ENCODE data around the gene CPNE2. TPM values are rescaled to one million over a fixed set of nuclear protein-coding genes. Genes with fewer than 3 reads are reported as not detected.
"Not testable (repeated sequence)": the region's sequence is repeated elsewhere in the genome, so short reads cannot be mapped to it uniquely, and the experiment has no call there.

The CPNE2 gene
- total RNA-seq, 1 experiment from 2014 or later = 5.1 TPM

DNA sequence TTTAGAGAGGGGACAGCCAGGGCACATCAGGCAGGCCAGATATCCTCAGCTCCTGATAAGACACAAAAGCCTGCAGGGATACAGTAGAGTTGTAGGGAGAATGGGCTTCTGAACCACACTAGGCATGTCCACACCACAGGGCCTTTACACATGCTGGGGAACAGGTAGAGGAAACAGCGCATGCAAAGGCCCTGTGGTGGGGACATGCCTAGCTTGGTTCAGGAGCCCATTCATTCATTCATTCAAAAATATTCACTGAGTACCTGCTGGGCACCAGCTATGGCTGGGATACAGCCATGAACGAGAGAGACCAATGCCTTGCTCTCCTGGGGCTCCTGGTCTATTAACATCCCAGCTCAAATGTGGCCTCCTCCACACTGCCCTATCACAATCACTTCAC, 4.4 kb downstream of the CPNE2 start:
- no peaks in the 10 kb centered on the region for H3K79me2 ChIP-seq (ENCODE audit: low read length)
- H3K9me3 ChIP-seq (ENCODE audit: low read length) = no peaks in the 10 kb centered on the region
- H3K9me2 ChIP-seq (replicated peaks; ENCODE audit: insufficient read depth, low read length) = no peaks in the 10 kb centered on the region
- no peak overlapping the region for H3K4me3 ChIP-seq (ENCODE audit: low read length)
- no peaks in the 10 kb centered on the region for H3K27me3 ChIP-seq (ENCODE audit: low read length)
- peaks cover 25% of the 10 kb centered on the region for H3K4me1 ChIP-seq (ENCODE audit: low read length)
- no peak overlapping the region for H3K27ac ChIP-seq (ENCODE audit: low read length)
- no peak overlapping the region for H3K4me2 ChIP-seq (ENCODE audit: low read depth, low read length, poor library complexity, severe bottlenecking)
- H4K20me1 ChIP-seq (ENCODE audit: insufficient read depth, low read depth, low read length) = peaks cover 3% of the 10 kb centered on the region; the same call in 1 of the 2 replicates
- no peak overlapping the region for H3K9ac ChIP-seq (ENCODE audit: low read length)
- no peak overlapping the region for H2AFZ ChIP-seq (ENCODE audit: low read length)
- no peaks in the 10 kb centered on the region for H3K36me3 ChIP-seq (ENCODE audit: insufficient read depth, low read length)
- no peak for DNase-seq

DNA sequence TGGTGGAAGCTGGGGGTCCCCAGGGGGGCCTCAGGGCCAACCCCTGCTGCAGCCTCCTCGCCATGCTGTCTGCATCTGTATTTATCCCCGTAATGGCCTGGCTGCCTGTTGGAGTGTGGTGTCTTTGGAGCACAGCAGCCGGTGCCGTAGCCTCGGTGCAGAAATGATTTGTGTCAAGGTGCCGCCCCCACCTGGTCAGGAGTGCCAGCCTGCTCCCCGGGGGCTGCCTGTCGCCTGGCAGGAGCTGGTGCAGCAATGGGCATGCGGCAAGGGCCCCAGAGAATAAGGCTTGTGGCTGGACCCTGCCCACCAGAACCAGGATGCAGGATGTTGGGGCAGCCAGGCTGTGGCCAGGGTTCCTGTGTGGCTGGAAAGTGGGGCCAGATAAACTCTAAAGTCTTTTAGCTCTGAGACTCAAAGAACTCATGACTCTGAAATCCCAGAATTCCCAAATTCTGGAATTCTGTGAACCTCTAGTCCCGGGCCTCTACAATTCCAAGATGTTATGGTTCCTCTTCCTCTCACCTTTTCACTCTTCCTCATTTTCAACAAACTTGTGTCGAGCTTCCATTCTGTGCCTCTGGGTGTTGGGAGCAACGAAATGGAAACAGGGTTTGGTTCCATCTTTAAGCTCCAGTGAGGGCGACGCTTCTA, 5.9 kb downstream of the CPNE2 start:
- peaks cover 17% of the 10 kb centered on the region for H3K4me1 ChIP-seq (ENCODE audit: low read length)
- no peak overlapping the region for H3K4me3 ChIP-seq (ENCODE audit: low read length)
- H3K79me2 ChIP-seq (ENCODE audit: low read length) = no peaks in the 10 kb centered on the region
- no peak overlapping the region for H3K9ac ChIP-seq (ENCODE audit: low read length)
- H4K20me1 ChIP-seq (ENCODE audit: insufficient read depth, low read depth, low read length) = peaks cover 3% of the 10 kb centered on the region; the same call in 1 of the 2 replicates
- no peaks in the 10 kb centered on the region for H3K9me3 ChIP-seq (ENCODE audit: low read length)
- H2AFZ ChIP-seq (ENCODE audit: low read length) = no peak overlapping the region
- no peaks in the 10 kb centered on the region for H3K27me3 ChIP-seq (ENCODE audit: low read length)
- H3K27ac ChIP-seq (ENCODE audit: low read length) = no peak overlapping the region
- DNase-seq = no peak
- no peaks in the 10 kb centered on the region for H3K36me3 ChIP-seq (ENCODE audit: insufficient read depth, low read length)
- no peaks in the 10 kb centered on the region for H3K9me2 ChIP-seq (replicated peaks; ENCODE audit: insufficient read depth, low read length)
- peak overlapping the region; percentile 13 for H3K4me2 ChIP-seq (ENCODE audit: low read depth, low read length, poor library complexity, severe bottlenecking)

DNA sequence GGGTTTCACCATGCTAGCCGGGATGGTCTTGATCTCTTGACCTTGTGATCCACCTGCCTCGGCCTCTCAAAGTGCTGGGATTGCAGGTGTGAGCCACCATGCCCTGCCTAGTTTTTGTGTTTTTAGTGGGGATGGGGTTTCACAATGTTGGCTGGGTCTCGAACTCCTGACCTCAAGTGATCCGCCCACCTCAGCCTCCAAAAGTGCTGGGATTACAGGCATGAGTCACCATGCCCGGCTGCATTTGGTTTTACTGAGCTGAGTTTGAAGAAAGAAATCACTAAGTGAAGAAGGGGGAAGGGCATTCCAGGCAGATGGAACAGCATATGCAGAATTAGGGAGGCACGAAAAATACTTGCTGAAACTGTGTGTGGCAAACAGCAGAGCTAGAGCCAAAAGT, 7.6 kb downstream of the CPNE2 start:
- not testable (repeated sequence) for H3K79me2 ChIP-seq (ENCODE audit: low read length); H3K4me2 ChIP-seq (ENCODE audit: low read depth, low read length, poor library complexity, severe bottlenecking); H3K27me3 ChIP-seq (ENCODE audit: low read length); H3K9me2 ChIP-seq (replicated peaks; ENCODE audit: insufficient read depth, low read length); H3K36me3 ChIP-seq (ENCODE audit: insufficient read depth, low read length); DNase-seq; H3K9ac ChIP-seq (ENCODE audit: low read length); H3K27ac ChIP-seq (ENCODE audit: low read length); H3K9me3 ChIP-seq (ENCODE audit: low read length); H2AFZ ChIP-seq (ENCODE audit: low read length); H3K4me3 ChIP-seq (ENCODE audit: low read length); H4K20me1 ChIP-seq (ENCODE audit: insufficient read depth, low read depth, low read length)
- H3K4me1 ChIP-seq (ENCODE audit: low read length) = peaks cover 15% of the 10 kb centered on the region

GRCh38 chr16:57100445-57100844, 8.1 kb downstream of the CPNE2 start:
- Histone ChIP-seq H3K27me3 (ENCODE audit: low read length) (no peaks in the 10 kb centered on the region), H3K9ac (ENCODE audit: low read length) (no peak overlapping the region), H2AFZ (ENCODE audit: low read length) (no peak overlapping the region), H3K27ac (ENCODE audit: low read length) (no peak overlapping the region), H3K4me3 (ENCODE audit: low read length) (no peak overlapping the region), H3K79me2 (ENCODE audit: low read length) (no peaks in the 10 kb centered on the region), H3K9me3 (ENCODE audit: low read length) (no peaks in the 10 kb centered on the region), H3K36me3 (ENCODE audit: insufficient read depth, low read length) (no peaks in the 10 kb centered on the region), H3K4me2 (ENCODE audit: low read depth, low read length, poor library complexity, severe bottlenecking) (no peak overlapping the region), H3K4me1 (ENCODE audit: low read length) (peaks cover 15% of the 10 kb centered on the region), H3K9me2 (replicated peaks; ENCODE audit: insufficient read depth, low read length) (no peaks in the 10 kb centered on the region), H4K20me1 (ENCODE audit: insufficient read depth, low read depth, low read length) (no peaks in the 10 kb centered on the region)
- DNase-seq = no peak

DNA sequence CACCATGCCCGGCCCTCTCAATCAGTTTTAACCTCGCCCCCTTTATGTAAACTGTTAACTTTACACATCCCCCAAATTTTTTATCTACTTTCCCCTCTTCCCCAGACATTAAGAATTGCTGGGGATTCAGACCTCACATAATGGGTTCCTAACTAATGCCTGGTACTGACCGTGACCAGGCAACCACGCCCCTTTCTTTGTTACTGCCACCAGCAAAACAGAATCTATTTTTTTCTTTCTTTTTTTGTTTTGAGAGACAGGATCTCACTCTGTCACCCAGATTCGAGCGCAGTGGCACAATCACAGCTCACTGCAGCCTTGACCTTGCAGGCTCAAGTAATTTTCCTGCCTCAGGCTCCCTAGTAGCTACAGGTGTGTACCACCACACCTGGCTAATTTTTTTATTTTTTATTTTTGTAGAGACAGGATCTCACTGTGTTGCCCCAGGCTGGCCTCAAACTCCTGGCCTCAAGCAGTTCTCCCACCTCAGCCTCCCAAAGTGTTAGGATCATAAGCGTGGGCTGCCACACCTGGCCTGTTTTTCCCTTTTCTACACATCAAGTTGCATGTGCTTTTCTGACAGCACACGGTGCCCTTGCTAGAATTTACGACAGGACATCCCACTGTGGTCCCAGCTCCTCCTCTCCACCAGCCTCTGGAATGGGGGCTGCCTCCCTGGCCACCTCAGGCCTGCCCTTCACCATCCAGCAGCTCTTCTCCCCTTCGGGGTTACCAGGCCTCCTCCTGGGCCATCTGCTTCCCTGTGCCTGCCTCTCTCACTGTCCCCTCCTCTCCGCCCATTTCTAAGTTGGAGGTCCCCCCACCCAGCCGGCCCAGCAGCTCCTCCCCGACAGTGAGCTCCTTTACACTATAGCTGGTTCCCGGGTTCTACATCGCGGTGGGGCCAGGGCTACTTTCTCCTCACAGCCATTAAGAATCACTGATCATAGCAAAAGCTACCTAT, 10.8 kb downstream of the CPNE2 start:
- no peak for DNase-seq
- Histone ChIP-seq H3K27me3 (ENCODE audit: low read length) (no peaks in the 10 kb centered on the region), H3K9me2 (replicated peaks; ENCODE audit: insufficient read depth, low read length) (no peaks in the 10 kb centered on the region), H3K4me2 (ENCODE audit: low read depth, low read length, poor library complexity, severe bottlenecking) (no peak overlapping the region), H3K36me3 (ENCODE audit: insufficient read depth, low read length) (no peaks in the 10 kb centered on the region), H3K79me2 (ENCODE audit: low read length) (no peaks in the 10 kb centered on the region), H3K4me3 (ENCODE audit: low read length) (no peak overlapping the region), H3K9me3 (ENCODE audit: low read length) (no peaks in the 10 kb centered on the region), H3K4me1 (ENCODE audit: low read length) (peaks cover 12% of the 10 kb centered on the region), H4K20me1 (ENCODE audit: insufficient read depth, low read depth, low read length) (no peaks in the 10 kb centered on the region), H3K27ac (ENCODE audit: low read length) (no peak overlapping the region), H3K9ac (ENCODE audit: low read length) (no peak overlapping the region), H2AFZ (ENCODE audit: low read length) (no peak overlapping the region)

DNA sequence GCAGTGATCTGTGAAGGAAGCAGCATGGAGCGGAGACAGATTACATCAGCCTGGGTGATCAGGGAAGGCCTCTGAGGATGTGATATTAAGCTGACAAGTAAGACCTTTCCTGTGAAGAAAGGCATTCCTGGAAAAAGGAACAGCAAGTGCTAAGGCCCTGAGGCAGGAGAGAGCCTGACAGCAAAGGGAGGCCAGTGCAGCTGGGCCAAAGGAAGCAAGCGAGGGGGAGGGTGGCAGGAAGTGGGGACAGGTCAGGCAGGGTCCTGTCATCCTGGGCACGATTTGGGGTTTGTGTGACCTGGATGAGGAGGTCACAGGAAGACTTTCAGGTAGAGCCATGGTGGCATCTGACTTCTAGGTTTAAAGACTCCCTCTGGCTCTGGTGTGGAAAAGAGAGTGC, 12.3 kb downstream of the CPNE2 start:
- Histone ChIP-seq H3K4me1 (ENCODE audit: low read length) (peaks cover 7% of the 10 kb centered on the region), H3K9me3 (ENCODE audit: low read length) (no peaks in the 10 kb centered on the region), H4K20me1 (ENCODE audit: insufficient read depth, low read depth, low read length) (no peaks in the 10 kb centered on the region), H3K79me2 (ENCODE audit: low read length) (no peaks in the 10 kb centered on the region), H2AFZ (ENCODE audit: low read length) (no peak overlapping the region), H3K27me3 (ENCODE audit: low read length) (no peaks in the 10 kb centered on the region), H3K9me2 (replicated peaks; ENCODE audit: insufficient read depth, low read length) (no peaks in the 10 kb centered on the region), H3K36me3 (ENCODE audit: insufficient read depth, low read length) (no peaks in the 10 kb centered on the region), H3K4me3 (ENCODE audit: low read length) (no peak overlapping the region), H3K4me2 (ENCODE audit: low read depth, low read length, poor library complexity, severe bottlenecking) (no peak overlapping the region), H3K9ac (ENCODE audit: low read length) (no peak overlapping the region), H3K27ac (ENCODE audit: low read length) (no peak overlapping the region)
- DNase-seq = no peak

GRCh38 chr16:57105184-57105583, 12.8 kb downstream of the CPNE2 start:
- H3K79me2 ChIP-seq (ENCODE audit: low read length) = no peaks in the 10 kb centered on the region

GRCh38 chr16:57106767-57107166, 14.4 kb downstream of the CPNE2 start:
- Histone ChIP-seq H3K9me3 (ENCODE audit: low read length) (no peaks in the 10 kb centered on the region), H3K4me1 (ENCODE audit: low read length) (peaks cover 7% of the 10 kb centered on the region), H3K27ac (ENCODE audit: low read length) (no peak overlapping the region), H3K9me2 (replicated peaks; ENCODE audit: insufficient read depth, low read length) (no peaks in the 10 kb centered on the region), H3K4me2 (ENCODE audit: low read depth, low read length, poor library complexity, severe bottlenecking) (no peak overlapping the region), H2AFZ (ENCODE audit: low read length) (no peak overlapping the region), H3K79me2 (ENCODE audit: low read length) (no peaks in the 10 kb centered on the region), H3K9ac (ENCODE audit: low read length) (no peak overlapping the region), H3K27me3 (ENCODE audit: low read length) (no peaks in the 10 kb centered on the region), H3K4me3 (ENCODE audit: low read length) (no peak overlapping the region), H4K20me1 (ENCODE audit: insufficient read depth, low read depth, low read length) (no peaks in the 10 kb centered on the region), H3K36me3 (ENCODE audit: insufficient read depth, low read length) (no peaks in the 10 kb centered on the region)
- no peak for DNase-seq

More at GRCh38 chr16:57105184-57105583, 12.8 kb downstream of the CPNE2 start:
- H2AFZ ChIP-seq (ENCODE audit: low read length) = no peak overlapping the region
- no peak overlapping the region for H3K4me2 ChIP-seq (ENCODE audit: low read depth, low read length, poor library complexity, severe bottlenecking)
- H3K4me3 ChIP-seq (ENCODE audit: low read length) = no peak overlapping the region
- no peaks in the 10 kb centered on the region for H4K20me1 ChIP-seq (ENCODE audit: insufficient read depth, low read depth, low read length)
- H3K9me2 ChIP-seq (replicated peaks; ENCODE audit: insufficient read depth, low read length) = no peaks in the 10 kb centered on the region
- peaks cover 7% of the 10 kb centered on the region for H3K4me1 ChIP-seq (ENCODE audit: low read length)
- no peak for DNase-seq
- no peaks in the 10 kb centered on the region for H3K9me3 ChIP-seq (ENCODE audit: low read length)
- no peaks in the 10 kb centered on the region for H3K27me3 ChIP-seq (ENCODE audit: low read length)
- H3K9ac ChIP-seq (ENCODE audit: low read length) = no peak overlapping the region
- no peak overlapping the region for H3K27ac ChIP-seq (ENCODE audit: low read length)
- H3K36me3 ChIP-seq (ENCODE audit: insufficient read depth, low read length) = no peaks in the 10 kb centered on the region

Data from Karpas-422 (cell line).